ENCODE results near the gene TFAM.
"Not testable (repeated sequence)": the region's sequence is repeated elsewhere in the genome, so short reads cannot be mapped to it uniquely, and the experiment has no call there.

The TFAM gene

DNA sequence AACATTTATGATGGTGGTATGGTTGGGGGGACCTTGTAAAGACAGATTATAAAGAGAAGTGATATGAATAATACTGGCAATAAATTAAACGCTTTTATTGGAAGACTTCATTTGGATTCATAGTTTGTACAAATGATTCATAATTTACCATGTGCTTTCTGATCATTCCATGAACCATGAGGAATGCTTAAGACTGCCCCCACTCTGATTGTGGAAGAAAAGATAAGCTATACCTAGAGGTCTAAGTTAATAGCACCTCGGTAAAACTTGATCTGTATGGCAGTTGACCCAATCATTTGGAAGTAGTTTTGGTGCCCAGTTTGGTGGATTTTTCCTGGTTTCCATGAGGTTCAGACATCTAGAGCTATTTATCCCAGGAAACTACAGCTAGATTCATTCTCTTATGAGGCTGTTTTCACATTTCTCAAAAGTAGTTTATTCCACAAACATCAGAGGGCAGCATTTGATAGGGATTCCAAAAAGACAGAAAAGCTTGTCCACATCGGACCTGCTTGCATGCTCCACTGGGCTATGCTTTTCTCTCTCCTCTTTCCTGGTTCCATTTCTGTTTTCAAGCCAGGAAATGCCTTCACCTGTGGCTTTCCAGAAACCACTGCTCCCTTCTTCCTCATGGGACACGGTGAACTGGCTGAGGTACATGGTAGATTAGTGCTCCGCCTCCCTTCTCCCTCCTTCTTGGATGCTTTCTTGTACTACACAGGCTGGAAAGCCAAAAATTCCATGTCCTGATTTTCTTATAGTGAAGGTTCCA is 29.2 kb downstream of the TFAM start:
- no peak overlapping the region for H2AFZ ChIP-seq (ENCODE audit: low read depth, low read length)
- H4K20me1 ChIP-seq (ENCODE audit: insufficient read depth, low read length), result no peaks in the 10 kb centered on the region
- DNase-seq, result no peak

DNA sequence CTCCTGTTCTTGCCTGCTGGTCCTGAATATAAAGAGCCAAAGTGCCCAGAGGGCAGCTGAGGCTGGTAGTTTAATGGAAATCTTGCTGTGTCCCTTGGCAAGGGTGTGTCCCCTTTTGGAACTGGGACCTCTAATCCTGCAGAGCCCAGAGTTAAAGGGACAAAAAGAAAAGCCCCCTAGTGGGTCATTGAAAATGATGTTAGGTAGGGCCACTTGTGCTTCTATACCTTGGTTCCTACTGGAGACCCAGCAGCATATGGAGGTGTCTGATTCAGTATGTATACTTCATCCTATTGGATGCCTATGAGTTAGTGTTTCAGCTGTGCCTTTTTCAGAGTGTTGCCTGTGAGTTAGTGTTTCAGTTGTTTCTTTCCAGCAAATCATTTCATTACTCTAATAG is 30.5 kb downstream of the TFAM start:
- Histone ChIP-seq H3K4me1 (ENCODE audit: insufficient read depth, low read length) (no peaks in the 10 kb centered on the region), H3K4me2 (ENCODE audit: insufficient read depth, low read length) (no peak overlapping the region), H3K4me3 (ENCODE audit: low read depth in 1 of 2, low read length in 2 of 2) (no peak overlapping the region), H3K27ac (ENCODE audit: low read length) (no peak overlapping the region), H3K36me3 (ENCODE audit: insufficient read depth, low read length) (no peaks in the 10 kb centered on the region), H3K9me3 (ENCODE audit: insufficient read depth, low read length, severe bottlenecking) (no peaks in the 10 kb centered on the region), H2AFZ (ENCODE audit: low read depth, low read length) (no peak overlapping the region), H3K79me2 (ENCODE audit: insufficient read depth, low read length) (no peaks in the 10 kb centered on the region), H3K9ac (ENCODE audit: low read depth, low read length) (no peak overlapping the region), H4K20me1 (ENCODE audit: insufficient read depth, low read length) (no peaks in the 10 kb centered on the region), H3K27me3 (ENCODE audit: insufficient read depth, low read length, poor library complexity) (no peaks in the 10 kb centered on the region)
- DNase-seq (no peak), ATAC-seq (ENCODE audit: insufficient read depth, low read depth) (no peak)
- no peak for TF ChIP-seq EZH2 (IDR thresholded peaks at IDR 0.05; ENCODE audit: borderline replicate concordance, low read depth, low read length, severe bottlenecking)
- TF ChIP-seq, protein P1, sequence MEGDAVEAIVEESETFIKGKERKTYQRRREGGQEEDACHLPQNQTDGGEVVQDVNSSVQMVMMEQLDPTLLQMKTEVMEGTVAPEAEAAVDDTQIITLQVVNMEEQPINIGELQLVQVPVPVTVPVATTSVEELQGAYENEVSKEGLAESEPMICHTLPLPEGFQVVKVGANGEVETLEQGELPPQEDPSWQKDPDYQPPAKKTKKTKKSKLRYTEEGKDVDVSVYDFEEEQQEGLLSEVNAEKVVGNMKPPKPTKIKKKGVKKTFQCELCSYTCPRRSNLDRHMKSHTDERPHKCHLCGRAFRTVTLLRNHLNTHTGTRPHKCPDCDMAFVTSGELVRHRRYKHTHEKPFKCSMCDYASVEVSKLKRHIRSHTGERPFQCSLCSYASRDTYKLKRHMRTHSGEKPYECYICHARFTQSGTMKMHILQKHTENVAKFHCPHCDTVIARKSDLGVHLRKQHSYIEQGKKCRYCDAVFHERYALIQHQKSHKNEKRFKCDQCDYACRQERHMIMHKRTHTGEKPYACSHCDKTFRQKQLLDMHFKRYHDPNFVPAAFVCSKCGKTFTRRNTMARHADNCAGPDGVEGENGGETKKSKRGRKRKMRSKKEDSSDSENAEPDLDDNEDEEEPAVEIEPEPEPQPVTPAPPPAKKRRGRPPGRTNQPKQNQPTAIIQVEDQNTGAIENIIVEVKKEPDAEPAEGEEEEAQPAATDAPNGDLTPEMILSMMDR (IDR thresholded peaks at IDR 0.05; ENCODE audit: borderline replicate concordance, extremely low read depth, low read length, poor library complexity, severe bottlenecking), result no peak

More for the DNA sequence above, 29.2 kb downstream of the TFAM start:
- Histone ChIP-seq H3K9me3 (ENCODE audit: insufficient read depth, low read length, severe bottlenecking) (no peaks in the 10 kb centered on the region), H3K27ac (ENCODE audit: low read length) (no peak overlapping the region), H3K36me3 (ENCODE audit: insufficient read depth, low read length) (no peaks in the 10 kb centered on the region), H3K79me2 (ENCODE audit: insufficient read depth, low read length) (no peaks in the 10 kb centered on the region), H3K9ac (ENCODE audit: low read depth, low read length) (no peak overlapping the region), H3K4me3 (ENCODE audit: low read depth in 1 of 2, low read length in 2 of 2) (no peak overlapping the region), H3K4me1 (ENCODE audit: insufficient read depth, low read length) (no peaks in the 10 kb centered on the region), H3K4me2 (ENCODE audit: insufficient read depth, low read length) (no peak overlapping the region), H3K27me3 (ENCODE audit: insufficient read depth, low read length, poor library complexity) (no peaks in the 10 kb centered on the region)
- no peak for ATAC-seq (ENCODE audit: insufficient read depth, low read depth)
- no peak for TF ChIP-seq EZH2 (IDR thresholded peaks at IDR 0.05; ENCODE audit: borderline replicate concordance, low read depth, low read length, severe bottlenecking)
- TF ChIP-seq, protein P1 (IDR thresholded peaks at IDR 0.05; ENCODE audit: borderline replicate concordance, extremely low read depth, low read length, poor library complexity, severe bottlenecking), result peak; percentile 17

DNA sequence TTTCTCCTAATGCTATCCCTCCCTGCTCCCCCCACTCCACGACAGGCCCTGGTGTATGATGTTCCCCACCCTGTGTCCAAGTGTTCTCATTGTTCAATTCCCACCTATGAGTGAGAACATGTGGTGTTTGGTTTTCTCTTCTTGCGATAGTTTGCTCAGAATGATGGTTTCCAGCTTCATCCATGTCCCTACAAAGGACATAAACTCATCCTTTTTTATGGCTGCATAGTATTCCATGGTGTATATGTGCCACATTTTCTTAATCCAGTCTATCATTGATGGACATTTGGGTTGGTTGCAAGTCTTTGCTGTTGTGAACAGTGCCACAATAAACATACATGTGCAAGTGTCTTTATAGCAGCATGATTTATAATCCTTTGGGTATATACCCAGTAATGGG is 32.7 kb downstream of the TFAM start:
- not testable (repeated sequence) for H3K9ac ChIP-seq (ENCODE audit: low read depth, low read length); H3K36me3 ChIP-seq (ENCODE audit: insufficient read depth, low read length); ATAC-seq (ENCODE audit: insufficient read depth, low read depth); H4K20me1 ChIP-seq (ENCODE audit: insufficient read depth, low read length); DNase-seq; H2AFZ ChIP-seq (ENCODE audit: low read depth, low read length); H3K27me3 ChIP-seq (ENCODE audit: insufficient read depth, low read length, poor library complexity); H3K4me3 ChIP-seq (ENCODE audit: low read depth in 1 of 2, low read length in 2 of 2); H3K27ac ChIP-seq (ENCODE audit: low read length); H3K4me1 ChIP-seq (ENCODE audit: insufficient read depth, low read length); H3K79me2 ChIP-seq (ENCODE audit: insufficient read depth, low read length); H3K4me2 ChIP-seq (ENCODE audit: insufficient read depth, low read length); H3K9me3 ChIP-seq (ENCODE audit: insufficient read depth, low read length, severe bottlenecking)

DNA sequence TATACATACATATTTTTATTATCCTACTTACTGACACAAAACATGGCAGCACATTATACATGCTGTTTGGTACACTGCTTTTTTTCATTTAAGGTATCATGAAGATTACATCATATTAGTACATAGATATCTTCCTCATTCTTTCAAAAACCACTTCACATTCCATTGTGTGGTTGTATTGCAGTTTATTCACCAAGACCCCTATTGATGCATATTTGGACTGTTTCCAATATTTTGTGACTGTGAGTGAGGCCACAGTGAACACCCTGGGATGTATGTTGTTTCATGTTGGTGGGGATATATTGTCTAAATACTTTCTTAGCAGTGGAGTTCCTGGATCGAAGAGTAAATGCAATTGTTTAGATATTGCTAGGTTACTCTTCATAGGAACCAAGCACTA is 39.0 kb downstream of the TFAM start:
- H3K9me3 ChIP-seq (ENCODE audit: insufficient read depth, low read length, severe bottlenecking), result peaks cover 9% of the 10 kb centered on the region
- H2AFZ ChIP-seq (ENCODE audit: low read depth, low read length), result no peak overlapping the region
- H3K4me3 ChIP-seq (ENCODE audit: low read depth in 1 of 2, low read length in 2 of 2), result no peak overlapping the region
- H3K4me1 ChIP-seq (ENCODE audit: insufficient read depth, low read length), result no peaks in the 10 kb centered on the region
- no peak overlapping the region for H3K9ac ChIP-seq (ENCODE audit: low read depth, low read length)
- no peak overlapping the region for H3K4me2 ChIP-seq (ENCODE audit: insufficient read depth, low read length)
- no peak overlapping the region for H3K27ac ChIP-seq (ENCODE audit: low read length)
- H3K79me2 ChIP-seq (ENCODE audit: insufficient read depth, low read length), result no peaks in the 10 kb centered on the region
- ATAC-seq (ENCODE audit: insufficient read depth, low read depth) (no peak), DNase-seq (no peak)
- TF ChIP-seq, protein P1 (IDR thresholded peaks at IDR 0.05; ENCODE audit: borderline replicate concordance, extremely low read depth, low read length, poor library complexity, severe bottlenecking), result no peak
- TF ChIP-seq EZH2 (IDR thresholded peaks at IDR 0.05; ENCODE audit: borderline replicate concordance, low read depth, low read length, severe bottlenecking), result no peak
- H3K36me3 ChIP-seq (ENCODE audit: insufficient read depth, low read length), result no peaks in the 10 kb centered on the region
- no peaks in the 10 kb centered on the region for H3K27me3 ChIP-seq (ENCODE audit: insufficient read depth, low read length, poor library complexity)
- H4K20me1 ChIP-seq (ENCODE audit: insufficient read depth, low read length), result no peaks in the 10 kb centered on the region

DNA sequence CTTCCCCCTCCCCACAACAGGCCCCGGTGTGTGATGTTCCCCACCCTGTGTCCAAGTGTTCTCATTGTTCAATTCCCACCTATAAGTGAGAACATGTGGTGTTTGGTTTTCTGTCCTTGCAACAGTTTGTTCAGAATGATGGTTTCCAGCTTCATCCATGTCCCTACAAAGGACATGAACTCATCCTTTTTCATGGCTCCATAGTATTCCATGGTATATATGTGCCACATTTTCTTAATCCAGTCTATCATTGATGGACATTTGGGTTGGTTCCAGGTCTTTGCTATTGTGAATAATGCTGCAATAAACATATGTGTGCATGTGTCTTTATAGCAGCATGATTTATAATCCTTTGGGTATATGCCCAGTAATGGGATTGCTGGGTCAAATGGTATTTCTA is 43.2 kb downstream of the TFAM start:
- not testable (repeated sequence) for H3K4me1 ChIP-seq (ENCODE audit: insufficient read depth, low read length); H3K27ac ChIP-seq (ENCODE audit: low read length); H3K4me2 ChIP-seq (ENCODE audit: insufficient read depth, low read length); H3K9ac ChIP-seq (ENCODE audit: low read depth, low read length); H3K27me3 ChIP-seq (ENCODE audit: insufficient read depth, low read length, poor library complexity); DNase-seq; H3K4me3 ChIP-seq (ENCODE audit: low read depth in 1 of 2, low read length in 2 of 2); H3K79me2 ChIP-seq (ENCODE audit: insufficient read depth, low read length); H4K20me1 ChIP-seq (ENCODE audit: insufficient read depth, low read length); H3K36me3 ChIP-seq (ENCODE audit: insufficient read depth, low read length); ATAC-seq (ENCODE audit: insufficient read depth, low read depth); H3K9me3 ChIP-seq (ENCODE audit: insufficient read depth, low read length, severe bottlenecking); H2AFZ ChIP-seq (ENCODE audit: low read depth, low read length)

All from DND-41 (cell line).